Measurements from ENCODE around the gene MYO1H. TPM values are rescaled to one million over a fixed set of nuclear protein-coding genes. Genes with fewer than 3 reads are reported as not detected.

Gene MYO1H
- total RNA-seq, 2 experiments from 2014 or later, result 0.28 to 0.59 TPM

DNA sequence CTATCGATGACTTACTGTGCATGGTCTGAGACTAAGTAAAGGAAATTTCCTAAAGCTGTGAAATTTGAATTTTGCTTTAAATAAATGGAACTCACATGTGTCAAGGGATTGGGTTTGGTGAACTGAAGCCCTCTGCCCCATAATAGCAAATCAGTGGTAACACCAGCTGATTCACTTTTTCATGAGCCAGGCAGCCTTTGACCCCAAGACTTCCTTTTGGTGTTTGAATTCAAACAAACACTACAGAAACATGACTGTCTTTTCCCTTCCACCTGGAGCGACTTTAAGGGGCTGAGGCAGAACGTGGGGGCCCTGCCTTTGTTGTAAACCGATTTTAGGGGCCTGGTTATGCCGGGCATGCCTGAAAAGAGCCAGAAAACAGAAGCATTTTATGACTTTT lies 100.6 kb downstream of the MYO1H start:
- Histone ChIP-seq H3K4me1 (ENCODE audit: insufficient read depth, low read length, poor library complexity, severe bottlenecking) (no peaks in the 10 kb centered on the region), H3K9me3 (ENCODE audit: low read length) (no peaks in the 10 kb centered on the region), H3K9me2 (ENCODE audit: insufficient read depth, low read length) (no peaks in the 10 kb centered on the region), H4K20me1 (ENCODE audit: insufficient read depth, low read length) (no peaks in the 10 kb centered on the region), H3K79me2 (ENCODE audit: insufficient read depth, low read depth, low read length) (no peaks in the 10 kb centered on the region), H3K27ac (ENCODE audit: low read depth, low read length, poor library complexity, severe bottlenecking) (no peak overlapping the region), H3K36me3 (ENCODE audit: insufficient read depth, low read length) (peaks cover 58% of the 10 kb centered on the region), H3K4me3 (ENCODE audit: low read depth, low read length, poor library complexity, severe bottlenecking) (no peak overlapping the region), H3K4me2 (ENCODE audit: low read length) (no peak overlapping the region), H2AFZ (ENCODE audit: low read length) (no peak overlapping the region)
- POLR2A ChIA-PET, result no interaction called here
- intact Hi-C loops (cut with micrococcal nuclease; ENCODE audit: unreplicated experiment), result no loop called here
- CTCF ChIA-PET (ENCODE audit: unreplicated experiment), result no interaction called here
- TF ChIP-seq, protein P1, sequence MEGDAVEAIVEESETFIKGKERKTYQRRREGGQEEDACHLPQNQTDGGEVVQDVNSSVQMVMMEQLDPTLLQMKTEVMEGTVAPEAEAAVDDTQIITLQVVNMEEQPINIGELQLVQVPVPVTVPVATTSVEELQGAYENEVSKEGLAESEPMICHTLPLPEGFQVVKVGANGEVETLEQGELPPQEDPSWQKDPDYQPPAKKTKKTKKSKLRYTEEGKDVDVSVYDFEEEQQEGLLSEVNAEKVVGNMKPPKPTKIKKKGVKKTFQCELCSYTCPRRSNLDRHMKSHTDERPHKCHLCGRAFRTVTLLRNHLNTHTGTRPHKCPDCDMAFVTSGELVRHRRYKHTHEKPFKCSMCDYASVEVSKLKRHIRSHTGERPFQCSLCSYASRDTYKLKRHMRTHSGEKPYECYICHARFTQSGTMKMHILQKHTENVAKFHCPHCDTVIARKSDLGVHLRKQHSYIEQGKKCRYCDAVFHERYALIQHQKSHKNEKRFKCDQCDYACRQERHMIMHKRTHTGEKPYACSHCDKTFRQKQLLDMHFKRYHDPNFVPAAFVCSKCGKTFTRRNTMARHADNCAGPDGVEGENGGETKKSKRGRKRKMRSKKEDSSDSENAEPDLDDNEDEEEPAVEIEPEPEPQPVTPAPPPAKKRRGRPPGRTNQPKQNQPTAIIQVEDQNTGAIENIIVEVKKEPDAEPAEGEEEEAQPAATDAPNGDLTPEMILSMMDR (conservative IDR thresholded peaks at IDR 0.05; ENCODE audit: low read length), result no peak
- TF ChIP-seq EZH2phosphoT487 (IDR thresholded peaks at IDR 0.05; ENCODE audit: borderline replicate concordance, low read depth, low read length), result no peak
- no peak for DNase-seq (ENCODE audit: low spot score)
- no TSS peak for BruUV-seq (replicated peaks)

DNA sequence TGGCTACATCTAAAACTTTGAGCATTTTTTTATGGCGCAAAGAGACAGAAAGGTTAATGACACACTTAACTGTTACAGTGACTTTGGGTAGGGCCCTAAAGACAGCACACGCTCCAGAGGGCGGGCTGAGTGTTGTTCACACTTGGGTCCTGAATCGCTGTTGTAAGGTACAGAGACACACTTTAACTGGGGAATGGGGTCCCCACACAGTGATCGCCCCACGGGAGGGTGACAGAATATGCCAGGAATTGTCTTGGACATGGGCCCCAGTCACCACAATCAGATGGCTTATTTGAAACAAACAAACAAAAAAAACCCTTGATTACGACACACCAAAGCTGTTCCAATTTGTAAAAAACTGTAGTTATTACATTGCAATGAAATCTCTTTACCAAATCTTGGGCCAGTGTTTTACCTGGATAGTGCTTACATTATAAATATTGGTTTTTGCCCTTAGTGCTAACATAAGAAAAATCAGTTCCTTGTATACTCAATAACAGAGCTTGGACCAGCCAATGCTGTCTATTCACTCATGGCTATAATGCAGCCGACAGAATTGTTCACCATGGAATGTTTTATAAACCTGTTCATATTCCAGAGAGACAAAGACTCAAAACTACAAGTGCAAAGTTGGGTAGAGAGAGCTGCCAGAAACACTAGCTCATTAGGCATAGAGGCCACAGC lies 101.1 kb downstream of the MYO1H start:
- POLR2A ChIA-PET, result no interaction called here

More for the DNA sequence above, 101.1 kb downstream of the MYO1H start:
- no peaks in the 10 kb centered on the region for H4K20me1 ChIP-seq (ENCODE audit: insufficient read depth, low read length)
- no peak overlapping the region for H2AFZ ChIP-seq (ENCODE audit: low read length)
- H3K4me3 ChIP-seq (ENCODE audit: low read depth, low read length, poor library complexity, severe bottlenecking), result no peak overlapping the region
- intact Hi-C loops (cut with micrococcal nuclease; ENCODE audit: unreplicated experiment), result no loop called here
- no TSS peak for BruUV-seq (replicated peaks)
- no peak overlapping the region for H3K4me2 ChIP-seq (ENCODE audit: low read length)
- DNase-seq (ENCODE audit: low spot score), result no peak
- TF ChIP-seq EZH2phosphoT487 (IDR thresholded peaks at IDR 0.05; ENCODE audit: borderline replicate concordance, low read depth, low read length), result no peak
- TF ChIP-seq, protein P1 (conservative IDR thresholded peaks at IDR 0.05; ENCODE audit: low read length), result no peak
- H3K9me2 ChIP-seq (ENCODE audit: insufficient read depth, low read length), result no peaks in the 10 kb centered on the region
- H3K9me3 ChIP-seq (ENCODE audit: low read length), result no peaks in the 10 kb centered on the region
- no peaks in the 10 kb centered on the region for H3K4me1 ChIP-seq (ENCODE audit: insufficient read depth, low read length, poor library complexity, severe bottlenecking)
- H3K79me2 ChIP-seq (ENCODE audit: insufficient read depth, low read depth, low read length), result no peaks in the 10 kb centered on the region
- peaks cover 63% of the 10 kb centered on the region for H3K36me3 ChIP-seq (ENCODE audit: insufficient read depth, low read length)
- CTCF ChIA-PET (ENCODE audit: unreplicated experiment), result no interaction called here
- H3K27ac ChIP-seq (ENCODE audit: low read depth, low read length, poor library complexity, severe bottlenecking), result no peak overlapping the region

All from OCI-LY7 (cell line).